ENCODE measurements around the gene ONECUT1.

The ONECUT1 gene

DNA sequence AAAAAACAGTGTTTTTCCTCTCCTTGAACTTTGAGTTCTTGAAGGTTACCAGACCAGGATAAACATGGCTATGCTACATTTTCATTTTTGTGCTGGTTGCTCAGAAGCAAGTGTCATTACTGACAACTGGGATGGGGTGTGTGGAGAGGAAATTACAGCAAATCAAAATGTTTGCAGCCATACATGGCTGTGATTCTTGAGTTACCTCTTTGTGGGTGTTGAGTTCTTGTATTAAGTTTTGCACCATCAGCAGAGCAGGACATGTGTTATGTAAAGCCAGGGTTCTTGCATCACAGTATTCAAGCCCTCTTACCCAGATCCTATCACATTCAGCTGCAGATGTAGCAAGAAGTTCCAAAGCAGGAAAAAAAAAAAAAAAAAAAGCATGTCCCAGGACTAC lies 57.0 kb downstream of the ONECUT1 start:
- no peaks in the 10 kb centered on the region for H3K9me3 ChIP-seq (ENCODE audit: control insufficient read depth, low read length)
- H3K9ac ChIP-seq (ENCODE audit: low read length), result no peak overlapping the region
- peaks cover 8% of the 10 kb centered on the region for H3K4me1 ChIP-seq (ENCODE audit: control insufficient read depth, insufficient read depth, low read length)
- H3K27me3 ChIP-seq (ENCODE audit: control insufficient read depth, insufficient read depth, low read length), result no peaks in the 10 kb centered on the region
- H3K36me3 ChIP-seq (ENCODE audit: control insufficient read depth, insufficient read depth, low read length), result no peaks in the 10 kb centered on the region
- H3K4me3 ChIP-seq (ENCODE audit: low read length), result no peak overlapping the region

GRCh38 chr15:52732551-52732950 lies 57.6 kb downstream of the ONECUT1 start:
- no peaks in the 10 kb centered on the region for H3K9me3 ChIP-seq (ENCODE audit: control insufficient read depth, low read length)
- peaks cover 8% of the 10 kb centered on the region for H3K4me1 ChIP-seq (ENCODE audit: control insufficient read depth, insufficient read depth, low read length)
- H3K36me3 ChIP-seq (ENCODE audit: control insufficient read depth, insufficient read depth, low read length), result no peaks in the 10 kb centered on the region
- H3K9ac ChIP-seq (ENCODE audit: low read length), result no peak overlapping the region
- H3K4me3 ChIP-seq (ENCODE audit: low read length), result no peak overlapping the region
- H3K27me3 ChIP-seq (ENCODE audit: control insufficient read depth, insufficient read depth, low read length), result no peaks in the 10 kb centered on the region

- Histone ChIP-seq H3K9me3 (ENCODE audit: control insufficient read depth, low read length) (no peaks in the 10 kb centered on the region), H3K4me1 (ENCODE audit: control insufficient read depth, insufficient read depth, low read length) (peaks cover 8% of the 10 kb centered on the region), H3K27me3 (ENCODE audit: control insufficient read depth, insufficient read depth, low read length) (no peaks in the 10 kb centered on the region), H3K9ac (ENCODE audit: low read length) (no peak overlapping the region), H3K36me3 (ENCODE audit: control insufficient read depth, insufficient read depth, low read length) (no peaks in the 10 kb centered on the region), H3K4me3 (ENCODE audit: low read length) (no peak overlapping the region)
These were observed 58.2 kb downstream of the ONECUT1 start for GRCh38 chr15:52731732-52732470.

GRCh38 chr15:52731004-52731403 lies 59.1 kb downstream of the ONECUT1 start:
- H3K9ac ChIP-seq (ENCODE audit: low read length), result no peak overlapping the region
- no peaks in the 10 kb centered on the region for H3K9me3 ChIP-seq (ENCODE audit: control insufficient read depth, low read length)
- no peaks in the 10 kb centered on the region for H3K36me3 ChIP-seq (ENCODE audit: control insufficient read depth, insufficient read depth, low read length)
- no peak overlapping the region for H3K4me3 ChIP-seq (ENCODE audit: low read length)
- H3K4me1 ChIP-seq (ENCODE audit: control insufficient read depth, insufficient read depth, low read length), result peaks cover 8% of the 10 kb centered on the region
- no peaks in the 10 kb centered on the region for H3K27me3 ChIP-seq (ENCODE audit: control insufficient read depth, insufficient read depth, low read length)

DNA sequence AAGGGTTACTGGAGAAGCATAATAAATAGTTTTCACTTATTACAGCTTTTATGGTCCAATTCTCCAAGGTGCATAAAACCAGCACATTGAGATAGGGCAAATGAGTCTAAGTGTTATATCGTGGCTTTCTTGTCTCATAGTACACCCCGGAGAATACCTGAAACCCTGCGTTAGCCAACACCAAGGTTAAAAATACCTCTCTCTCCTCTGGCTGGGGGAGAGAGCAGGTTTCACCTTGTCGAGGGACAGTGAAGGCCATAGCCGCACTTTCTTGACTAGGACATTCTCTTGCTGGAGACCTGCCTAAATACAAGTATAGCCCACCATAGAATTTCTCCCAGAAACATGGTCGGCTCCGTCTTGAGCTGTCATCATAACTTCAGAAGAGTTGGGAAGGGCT lies 59.5 kb downstream of the ONECUT1 start:
- no peaks in the 10 kb centered on the region for H3K36me3 ChIP-seq (ENCODE audit: control insufficient read depth, insufficient read depth, low read length)
- no peaks in the 10 kb centered on the region for H3K9me3 ChIP-seq (ENCODE audit: control insufficient read depth, low read length)
- H3K4me3 ChIP-seq (ENCODE audit: low read length), result no peak overlapping the region
- no peaks in the 10 kb centered on the region for H3K27me3 ChIP-seq (ENCODE audit: control insufficient read depth, insufficient read depth, low read length)
- H3K4me1 ChIP-seq (ENCODE audit: control insufficient read depth, insufficient read depth, low read length), result peaks cover 8% of the 10 kb centered on the region
- H3K9ac ChIP-seq (ENCODE audit: low read length), result no peak overlapping the region

GRCh38 chr15:52730173-52730572 lies 60.0 kb downstream of the ONECUT1 start:
- Histone ChIP-seq H3K36me3 (ENCODE audit: control insufficient read depth, insufficient read depth, low read length) (no peaks in the 10 kb centered on the region), H3K4me3 (ENCODE audit: low read length) (no peak overlapping the region), H3K9me3 (ENCODE audit: control insufficient read depth, low read length) (no peaks in the 10 kb centered on the region), H3K4me1 (ENCODE audit: control insufficient read depth, insufficient read depth, low read length) (peaks cover 8% of the 10 kb centered on the region), H3K27me3 (ENCODE audit: control insufficient read depth, insufficient read depth, low read length) (no peaks in the 10 kb centered on the region), H3K9ac (ENCODE audit: low read length) (no peak overlapping the region)

- Histone ChIP-seq H3K9ac (ENCODE audit: low read length) (no peak overlapping the region), H3K27me3 (ENCODE audit: control insufficient read depth, insufficient read depth, low read length) (no peaks in the 10 kb centered on the region), H3K9me3 (ENCODE audit: control insufficient read depth, low read length) (no peaks in the 10 kb centered on the region), H3K36me3 (ENCODE audit: control insufficient read depth, insufficient read depth, low read length) (no peaks in the 10 kb centered on the region), H3K4me3 (ENCODE audit: low read length) (no peak overlapping the region), H3K4me1 (ENCODE audit: control insufficient read depth, insufficient read depth, low read length) (peaks cover 5% of the 10 kb centered on the region)
These were observed 61.2 kb downstream of the ONECUT1 start for GRCh38 chr15:52728899-52729298.

DNA sequence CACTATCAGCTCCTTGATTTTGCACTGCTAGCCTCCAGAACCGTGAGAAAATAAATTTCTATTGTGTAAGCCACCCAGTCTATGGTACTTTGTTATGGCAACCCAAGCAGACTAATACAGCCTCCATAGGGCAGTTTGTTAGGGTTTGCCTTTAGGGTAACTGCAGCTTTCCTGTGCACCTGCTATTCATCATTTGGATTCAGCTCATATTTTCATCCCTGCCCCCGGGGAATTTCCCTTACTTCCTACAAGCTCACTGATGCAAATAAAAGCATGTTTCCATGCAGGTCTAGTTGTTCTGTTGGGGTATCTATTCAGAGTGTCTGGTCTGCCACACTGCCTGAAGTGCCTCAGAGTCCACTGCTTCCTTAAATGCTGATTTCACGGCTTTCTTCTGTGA lies 62.3 kb downstream of the ONECUT1 start:
- Histone ChIP-seq H3K27me3 (ENCODE audit: control insufficient read depth, insufficient read depth, low read length) (no peaks in the 10 kb centered on the region), H3K9me3 (ENCODE audit: control insufficient read depth, low read length) (no peaks in the 10 kb centered on the region), H3K36me3 (ENCODE audit: control insufficient read depth, insufficient read depth, low read length) (no peaks in the 10 kb centered on the region), H3K9ac (ENCODE audit: low read length) (no peak overlapping the region), H3K4me3 (ENCODE audit: low read length) (no peak overlapping the region), H3K4me1 (ENCODE audit: control insufficient read depth, insufficient read depth, low read length) (no peaks in the 10 kb centered on the region)

GRCh38 chr15:52726195-52726594 lies 63.9 kb downstream of the ONECUT1 start:
- peaks cover 4% of the 10 kb centered on the region for H3K4me1 ChIP-seq (ENCODE audit: control insufficient read depth, insufficient read depth, low read length)
- no peaks in the 10 kb centered on the region for H3K9me3 ChIP-seq (ENCODE audit: control insufficient read depth, low read length)
- H3K36me3 ChIP-seq (ENCODE audit: control insufficient read depth, insufficient read depth, low read length), result no peaks in the 10 kb centered on the region
- no peak overlapping the region for H3K9ac ChIP-seq (ENCODE audit: low read length)
- no peaks in the 10 kb centered on the region for H3K27me3 ChIP-seq (ENCODE audit: control insufficient read depth, insufficient read depth, low read length)
- H3K4me3 ChIP-seq (ENCODE audit: low read length), result no peak overlapping the region

- no peaks in the 10 kb centered on the region for H3K36me3 ChIP-seq (ENCODE audit: control insufficient read depth, insufficient read depth, low read length)
- H3K9me3 ChIP-seq (ENCODE audit: control insufficient read depth, low read length), result no peaks in the 10 kb centered on the region
- H3K9ac ChIP-seq (ENCODE audit: low read length), result no peak overlapping the region
- peaks cover 3% of the 10 kb centered on the region for H3K27me3 ChIP-seq (ENCODE audit: control insufficient read depth, insufficient read depth, low read length)
- no peak overlapping the region for H3K4me3 ChIP-seq (ENCODE audit: low read length)
- peaks cover 5% of the 10 kb centered on the region for H3K4me1 ChIP-seq (ENCODE audit: control insufficient read depth, insufficient read depth, low read length)
These were observed 71.6 kb downstream of the ONECUT1 start for GRCh38 chr15:52718551-52718950.

DNA sequence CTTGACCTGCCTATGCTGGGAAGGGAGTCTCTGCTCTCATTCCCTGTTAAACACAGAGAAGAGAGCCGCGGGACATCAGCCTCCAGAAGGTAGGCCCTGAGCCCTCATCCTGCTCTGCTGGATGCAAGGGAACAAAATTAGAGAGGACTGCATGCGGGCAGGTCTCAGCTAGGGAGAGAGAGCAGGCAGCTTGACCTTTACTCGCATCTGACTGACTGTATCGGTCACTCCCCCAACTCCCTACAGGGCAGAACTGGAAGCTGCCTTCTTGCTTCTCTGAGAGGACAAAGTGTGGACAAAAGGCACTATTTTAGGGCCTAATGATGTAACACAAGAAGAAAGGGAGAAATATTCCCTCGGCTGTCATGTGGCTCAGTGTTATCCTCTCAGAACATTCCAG lies 72.2 kb downstream of the ONECUT1 start:
- H3K36me3 ChIP-seq (ENCODE audit: control insufficient read depth, insufficient read depth, low read length), result no peaks in the 10 kb centered on the region
- H3K9ac ChIP-seq (ENCODE audit: low read length), result no peak overlapping the region
- H3K4me3 ChIP-seq (ENCODE audit: low read length), result no peak overlapping the region
- H3K9me3 ChIP-seq (ENCODE audit: control insufficient read depth, low read length), result no peaks in the 10 kb centered on the region
- peaks cover 5% of the 10 kb centered on the region for H3K4me1 ChIP-seq (ENCODE audit: control insufficient read depth, insufficient read depth, low read length)
- peaks cover 3% of the 10 kb centered on the region for H3K27me3 ChIP-seq (ENCODE audit: control insufficient read depth, insufficient read depth, low read length)

- Histone ChIP-seq H3K27me3 (ENCODE audit: control insufficient read depth, insufficient read depth, low read length) (peaks cover 3% of the 10 kb centered on the region), H3K4me3 (ENCODE audit: low read length) (no peak overlapping the region)
These were observed 72.7 kb downstream of the ONECUT1 start for GRCh38 chr15:52717481-52717880.

DNA sequence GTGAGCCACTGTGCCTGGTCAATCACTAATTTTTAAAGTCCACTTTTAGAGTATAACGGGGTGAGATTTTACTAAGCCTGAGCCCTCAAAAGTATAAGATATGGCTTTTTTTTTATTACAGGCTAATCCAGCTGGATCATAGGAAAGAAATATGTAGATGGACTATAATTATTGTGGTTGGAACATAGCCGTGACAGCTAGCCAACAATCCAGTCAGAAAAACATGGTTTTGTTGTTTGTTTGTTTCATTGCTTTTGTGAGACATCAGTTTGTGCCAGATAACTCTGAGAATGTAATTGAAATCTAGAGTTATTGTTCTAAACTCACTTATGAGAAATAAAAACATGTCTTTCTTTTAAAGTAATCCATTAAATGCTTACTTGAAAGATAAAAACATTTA lies 73.6 kb downstream of the ONECUT1 start:
- Histone ChIP-seq H3K27me3 (ENCODE audit: control insufficient read depth, insufficient read depth, low read length) (peaks cover 3% of the 10 kb centered on the region), H3K4me3 (ENCODE audit: low read length) (no peak overlapping the region), H3K4me1 (ENCODE audit: control insufficient read depth, insufficient read depth, low read length) (peaks cover 4% of the 10 kb centered on the region), H3K9ac (ENCODE audit: low read length) (no peak overlapping the region), H3K9me3 (ENCODE audit: control insufficient read depth, low read length) (no peaks in the 10 kb centered on the region), H3K36me3 (ENCODE audit: control insufficient read depth, insufficient read depth, low read length) (no peaks in the 10 kb centered on the region)

More at GRCh38 chr15:52717481-52717880, 72.7 kb downstream of the ONECUT1 start:
- no peaks in the 10 kb centered on the region for H3K36me3 ChIP-seq (ENCODE audit: control insufficient read depth, insufficient read depth, low read length)
- no peak overlapping the region for H3K9ac ChIP-seq (ENCODE audit: low read length)
- H3K9me3 ChIP-seq (ENCODE audit: control insufficient read depth, low read length), result no peaks in the 10 kb centered on the region
- peaks cover 5% of the 10 kb centered on the region for H3K4me1 ChIP-seq (ENCODE audit: control insufficient read depth, insufficient read depth, low read length)

Measured in mucosa of stomach (tissue), 1 donor.